H9 (cell line): Measurements from ENCODE around the gene PPP1CA. TPM values are rescaled to one million over a fixed set of nuclear protein-coding genes. Genes with fewer than 3 reads are reported as not detected.

Experiments
- DNase-seq: peaks from one replicate; pipeline ENCODE4 v3.0.0-alpha.2; 2017
- H2AFZ ChIP-seq: one replicate; pipeline ENCODE4 v1.6.1; 2013; ENCODE audit warnings: mild to moderate bottlenecking, low read length, control low read depth, moderate library complexity
- H2AK5ac ChIP-seq: 2 replicates; pipeline ENCODE4 v1.6.1; 2013; ENCODE audit warnings: low read length, control low read depth, mixed read lengths; ENCODE audit not compliant: insufficient read length
- H2BK120ac ChIP-seq: one replicate; pipeline ENCODE4 v1.6.1; 2013; ENCODE audit warnings: low read depth, mild to moderate bottlenecking, low read length, control low read depth, inconsistent platforms; ENCODE audit not compliant: poor library complexity, severe bottlenecking
- H2BK12ac ChIP-seq: 2 replicates; pipeline ENCODE4 v1.6.1; 2013; ENCODE audit warnings: low read length, control low read depth, mixed read lengths, low read depth; ENCODE audit not compliant: insufficient read length
- H2BK15ac ChIP-seq: 2 replicates; pipeline ENCODE4 v1.6.1; 2013; ENCODE audit warnings: low read depth, low read length, control low read depth
- H2BK20ac ChIP-seq: one replicate; pipeline ENCODE4 v1.6.1; 2013; ENCODE audit warnings: low read depth, mild to moderate bottlenecking, low read length, control low read depth, inconsistent platforms; ENCODE audit not compliant: poor library complexity, severe bottlenecking
- H2BK5ac ChIP-seq: 2 replicates; pipeline ENCODE4 v1.6.1; 2013; ENCODE audit warnings: low read length, control low read depth, mixed read lengths; ENCODE audit not compliant: insufficient read length
- H3K14ac ChIP-seq: 2 replicates; pipeline ENCODE4 v1.6.1; 2013; ENCODE audit warnings: low read length, control low read depth; ENCODE audit not compliant: insufficient read depth
- H3K18ac ChIP-seq: 2 replicates; pipeline ENCODE4 v1.6.1; 2013; ENCODE audit warnings: low read depth, mild to moderate bottlenecking, mixed read lengths, low read length, control low read depth; ENCODE audit not compliant: insufficient read length
- H3K23ac ChIP-seq: 2 replicates; pipeline ENCODE4 v1.6.1; 2013; ENCODE audit warnings: low read length, control low read depth, mixed read lengths, low read depth; ENCODE audit not compliant: insufficient read length
- H3K23me2 ChIP-seq: 2 replicates; pipeline ENCODE4 v1.6.1; 2013; ENCODE audit warnings: low read depth, mild to moderate bottlenecking, mixed read lengths, low read length, control low read depth; ENCODE audit not compliant: insufficient read length, poor library complexity, severe bottlenecking
- H3K27ac ChIP-seq: 2 replicates; pipeline ENCODE4 v1.5.1; 2013; ENCODE audit warnings: low read length, control low read depth, mixed read lengths, low read depth; ENCODE audit not compliant: insufficient read length
- H3K27me3 ChIP-seq: 2 replicates; pipeline ENCODE4 v1.6.1; 2013; ENCODE audit warnings: low read length, control low read depth, inconsistent platforms; ENCODE audit not compliant: insufficient read depth
- H3K4ac ChIP-seq: 2 replicates; pipeline ENCODE4 v1.6.1; 2013; ENCODE audit warnings: low read depth, mild to moderate bottlenecking, control low read depth, inconsistent platforms, low read length, moderate library complexity
- H3K4me1 ChIP-seq: 2 replicates; pipeline ENCODE4 v1.6.1; 2013; ENCODE audit warnings: low read length, control low read depth, inconsistent platforms; ENCODE audit not compliant: insufficient read depth
- H3K4me2 ChIP-seq: 2 replicates; pipeline ENCODE4 v1.6.1; 2013; ENCODE audit warnings: low read length, control low read depth, mixed read lengths; ENCODE audit not compliant: insufficient read length, insufficient read depth
- H3K56ac ChIP-seq: 2 replicates; pipeline ENCODE4 v1.6.1; 2013; ENCODE audit warnings: low read depth, mild to moderate bottlenecking, mixed read lengths, low read length, control low read depth; ENCODE audit not compliant: insufficient read length
- H3K79me1 ChIP-seq: 2 replicates; pipeline ENCODE4 v1.6.1; 2013; ENCODE audit warnings: low read depth, mild to moderate bottlenecking, moderate library complexity, low read length, control low read depth, inconsistent platforms; ENCODE audit not compliant: insufficient read depth, poor library complexity, severe bottlenecking
- H3K79me2 ChIP-seq: 2 replicates; pipeline ENCODE4 v1.6.1; 2013; ENCODE audit warnings: low read length, control low read depth, inconsistent platforms; ENCODE audit not compliant: insufficient read depth
- H3K9ac ChIP-seq: 2 replicates; pipeline ENCODE4 v1.6.1; 2013; ENCODE audit warnings: low read length, control low read depth, mixed read lengths; ENCODE audit not compliant: insufficient read length; ENCODE audit errors: extremely low read depth
- H3K9me3 ChIP-seq: one replicate; pipeline ENCODE4 v1.6.1; 2013; ENCODE audit warnings: low read depth, low read length, inconsistent platforms; ENCODE audit not compliant: control insufficient read depth
- H3T11ph ChIP-seq: one replicate; pipeline ENCODE4 v1.6.1; 2013; ENCODE audit warnings: mild to moderate bottlenecking, low read length, control low read depth, inconsistent platforms
- H4K20me1 ChIP-seq: one replicate; pipeline ENCODE4 v1.6.1; 2013; ENCODE audit not compliant: control insufficient read depth, insufficient read length, insufficient read depth
- H4K5ac ChIP-seq: 2 replicates; pipeline ENCODE4 v1.6.1; 2013; ENCODE audit warnings: low read depth, mild to moderate bottlenecking, mixed read lengths, low read length, control low read depth; ENCODE audit not compliant: insufficient read length
- H4K8ac ChIP-seq: replicated peaks from 2 replicates; pipeline ENCODE4 v1.6.1; 2013; ENCODE audit warnings: low read length, control low read depth, mixed read lengths, low read depth; ENCODE audit not compliant: insufficient read length
- H4K91ac ChIP-seq: 2 replicates; pipeline ENCODE4 v1.6.1; 2013; ENCODE audit warnings: low read depth, mild to moderate bottlenecking, moderate library complexity, mixed read lengths, low read length, control low read depth; ENCODE audit not compliant: insufficient read length
- H3K27ac Mint-ChIP-seq, 3 experiments: 2 replicates in 2 of 3; 3 replicates in 1 of 3; pipeline ENCODE4 v1.8.0; 2020 to 2021; ENCODE audit warnings: mixed read lengths in 3 of 3, mild to moderate bottlenecking in 1 of 3, moderate library complexity in 1 of 3
- H3K27me3 Mint-ChIP-seq: 2 replicates; pipeline ENCODE4 v1.8.0; 2021; ENCODE audit warnings: low read depth, mild to moderate bottlenecking, moderate library complexity, mixed read lengths
- H3K36me3 Mint-ChIP-seq, 3 experiments: 2 replicates in 2 of 3; 3 replicates in 1 of 3; pipeline ENCODE4 v1.8.0; 2020 to 2021; ENCODE audit warnings: low read depth in 3 of 3, mixed read lengths in 3 of 3; ENCODE audit not compliant: insufficient read depth in 1 of 3
- H3K4me1 Mint-ChIP-seq, 2 experiments: 2 replicates each; pipeline ENCODE4 v1.8.0; 2020; ENCODE audit warnings: mixed read lengths in 2 of 2
- H3K4me3 Mint-ChIP-seq, 2 experiments: 2 replicates in 1 of 2; 3 replicates in 1 of 2; pipeline ENCODE4 v1.8.0; 2020 to 2021; ENCODE audit warnings: mild to moderate bottlenecking in 2 of 2, mixed read lengths in 2 of 2, moderate library complexity in 1 of 2
- H3K9me3 Mint-ChIP-seq, 2 experiments: 2 replicates in 1 of 2; 3 replicates in 1 of 2; pipeline ENCODE4 v1.8.0; 2020; ENCODE audit warnings: mild to moderate bottlenecking in 2 of 2, mixed read lengths in 2 of 2, moderate library complexity in 1 of 2
- CTCF ChIP-seq: fragments of 200-600 bp; sonication (generic); conservative IDR thresholded peaks from 3 replicates; pipeline ENCODE4 v1.8.0; 2021; ENCODE audit warnings: antibody characterized with exemption, mild to moderate bottlenecking
- whole genome bisulfite sequencing: extraction: QIAGEN DNeasy Blood & Tissue Kit; methylation state at CpG from one replicate; pipeline ENCODE4 v1.1.7; 2013; ENCODE audit warnings: missing lambda C conversion rate, low lambda C conversion rate, mixed read lengths; ENCODE audit not compliant: insufficient read length; ENCODE audit errors: extremely low coverage; 5-methylcytosine and 5-hydroxymethylcytosine counted together
- total RNA-seq: library from RNA; stranded (reverse); gene quantifications from 2 replicates; pipeline ENCODE4 v1.2.1, GENCODE V29; 2021

PPP1CA gene
- total RNA-seq, 1 experiment from 2014 or later = 205 TPM

GRCh38 chr11:67422891-67423290 lies 21.2 kb upstream of the PPP1CA start:
- H3K36me3 Mint-ChIP-seq = peaks cover 0 to 1% (median 0%) of the 10 kb centered on the region in 3 experiments; a peak in 1 of 7 replicates
- Histone ChIP-seq H3K27ac (no peak overlapping the region), H3K9ac (no peak overlapping the region), H3K4ac (no peak overlapping the region), H2BK12ac (no peak overlapping the region), H4K5ac (no peak overlapping the region), H3K23ac (no peak overlapping the region), H3K79me1 (no peaks in the 10 kb centered on the region), H2BK15ac (no peak overlapping the region), H3K9me3 (no peaks in the 10 kb centered on the region), H3K56ac (no peak overlapping the region), H4K91ac (no peak overlapping the region), H2AK5ac (no peak overlapping the region), H3K4me1 (no peaks in the 10 kb centered on the region), H4K20me1 (no peaks in the 10 kb centered on the region), H4K8ac (no peak overlapping the region), H3K14ac (no peak overlapping the region; the same call in 1 of the 2 replicates), H3K79me2 (no peaks in the 10 kb centered on the region), H2BK120ac (no peak overlapping the region), H2BK20ac (no peak overlapping the region), H3K27me3 (no peaks in the 10 kb centered on the region), H3K4me2 (no peak overlapping the region), H3K18ac (no peak overlapping the region), H2AFZ (no peak overlapping the region), H3T11ph (no peak overlapping the region), H3K23me2 (no peaks in the 10 kb centered on the region), H2BK5ac (no peak overlapping the region)
- WGBS = no CpG with 5 or more reads among the region's 6 CpGs
- peaks cover 18 to 22% of the 10 kb centered on the region in 2 experiments for H3K4me1 Mint-ChIP-seq
- H3K27ac Mint-ChIP-seq = peak overlapping the region in 1 of 3 experiments; percentile 29; a peak in 2 of 7 replicates
- no peaks in the 10 kb centered on the region for H3K9me3 Mint-ChIP-seq
- TF ChIP-seq CTCF = no peak
- H3K4me3 Mint-ChIP-seq = peak overlapping the region in 1 of 2 experiments; percentile 56; a peak in 3 of 5 replicates
- H3K27me3 Mint-ChIP-seq = peaks cover 14% of the 10 kb centered on the region
- peak; percentile 57 for DNase-seq
